DND-41 (cell line): ENCODE data around the gene PCED1A.

Experiments used
- EZH2 ChIP-seq: IDR thresholded peaks from 3 replicates; pipeline ENCODE4 v1.6.1; 2012; ENCODE audit warnings: borderline replicate concordance, low read depth, mild to moderate bottlenecking, moderate library complexity, low read length, inconsistent platforms; ENCODE audit not compliant: severe bottlenecking
- TF ChIP-seq, protein P1 (sequence below): IDR thresholded peaks from 2 replicates; pipeline ENCODE4 v1.5.1; 2012; ENCODE audit warnings: borderline replicate concordance, low read length, moderate library complexity, mild to moderate bottlenecking; ENCODE audit not compliant: poor library complexity, severe bottlenecking; ENCODE audit errors: extremely low read depth

DNA sequence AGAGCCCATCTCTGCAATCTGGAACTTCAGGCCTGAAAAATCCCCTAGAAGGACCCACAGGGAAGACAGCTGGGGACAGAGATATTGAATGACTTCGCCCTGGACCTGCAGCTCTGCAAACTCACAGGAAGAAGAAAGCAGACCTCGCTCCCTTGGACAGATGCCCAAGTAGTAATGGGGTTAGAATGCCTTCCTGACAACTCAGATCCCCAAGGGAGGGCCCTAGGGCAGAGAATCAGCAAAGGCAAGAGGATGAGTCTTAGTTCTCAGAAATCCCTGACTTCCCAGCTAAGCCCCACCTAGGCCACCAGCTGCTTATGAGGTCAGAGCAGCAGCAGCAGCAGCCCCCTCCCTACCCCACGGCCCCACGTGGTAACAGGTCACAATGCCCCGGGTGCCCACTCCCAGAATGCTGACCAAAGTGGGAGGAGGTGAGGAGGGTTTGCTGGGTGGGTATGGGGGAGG lies 25.8 kb downstream of the PCED1A start, which contains the start of gene C20orf141:
- TF ChIP-seq, protein P1, sequence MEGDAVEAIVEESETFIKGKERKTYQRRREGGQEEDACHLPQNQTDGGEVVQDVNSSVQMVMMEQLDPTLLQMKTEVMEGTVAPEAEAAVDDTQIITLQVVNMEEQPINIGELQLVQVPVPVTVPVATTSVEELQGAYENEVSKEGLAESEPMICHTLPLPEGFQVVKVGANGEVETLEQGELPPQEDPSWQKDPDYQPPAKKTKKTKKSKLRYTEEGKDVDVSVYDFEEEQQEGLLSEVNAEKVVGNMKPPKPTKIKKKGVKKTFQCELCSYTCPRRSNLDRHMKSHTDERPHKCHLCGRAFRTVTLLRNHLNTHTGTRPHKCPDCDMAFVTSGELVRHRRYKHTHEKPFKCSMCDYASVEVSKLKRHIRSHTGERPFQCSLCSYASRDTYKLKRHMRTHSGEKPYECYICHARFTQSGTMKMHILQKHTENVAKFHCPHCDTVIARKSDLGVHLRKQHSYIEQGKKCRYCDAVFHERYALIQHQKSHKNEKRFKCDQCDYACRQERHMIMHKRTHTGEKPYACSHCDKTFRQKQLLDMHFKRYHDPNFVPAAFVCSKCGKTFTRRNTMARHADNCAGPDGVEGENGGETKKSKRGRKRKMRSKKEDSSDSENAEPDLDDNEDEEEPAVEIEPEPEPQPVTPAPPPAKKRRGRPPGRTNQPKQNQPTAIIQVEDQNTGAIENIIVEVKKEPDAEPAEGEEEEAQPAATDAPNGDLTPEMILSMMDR, result no peak
- TF ChIP-seq EZH2, result no peak
